Measurements from ENCODE around the gene DOLPP1. TPM values are rescaled to one million over a fixed set of nuclear protein-coding genes. Genes with fewer than 3 reads are reported as not detected.
"Not testable (repeated sequence)": the region's sequence is repeated elsewhere in the genome, so short reads cannot be mapped to it uniquely, and the experiment has no call there.

DOLPP1 gene
- total and polyA plus RNA-seq, 10 donors: 4.8 to 10.1 (median 8.4) TPM

- H3K27ac ChIP-seq: no peak overlapping the region
- H3K27me3 ChIP-seq (replicated peaks in 1 of 7): no peaks in the 10 kb centered on the region
- 90 to 95% (median 93%) methylated on average over 8 of the region's 8 CpGs for WGBS, 5 donors
- peaks cover 12 to 37% (median 31%) of the 10 kb centered on the region in 6 donors for H3K4me1 ChIP-seq
- H3K4me3 ChIP-seq: no peak overlapping the region
- no peaks in the 10 kb centered on the region for H3K36me3 ChIP-seq
- TF ChIP-seq, protein P1, sequence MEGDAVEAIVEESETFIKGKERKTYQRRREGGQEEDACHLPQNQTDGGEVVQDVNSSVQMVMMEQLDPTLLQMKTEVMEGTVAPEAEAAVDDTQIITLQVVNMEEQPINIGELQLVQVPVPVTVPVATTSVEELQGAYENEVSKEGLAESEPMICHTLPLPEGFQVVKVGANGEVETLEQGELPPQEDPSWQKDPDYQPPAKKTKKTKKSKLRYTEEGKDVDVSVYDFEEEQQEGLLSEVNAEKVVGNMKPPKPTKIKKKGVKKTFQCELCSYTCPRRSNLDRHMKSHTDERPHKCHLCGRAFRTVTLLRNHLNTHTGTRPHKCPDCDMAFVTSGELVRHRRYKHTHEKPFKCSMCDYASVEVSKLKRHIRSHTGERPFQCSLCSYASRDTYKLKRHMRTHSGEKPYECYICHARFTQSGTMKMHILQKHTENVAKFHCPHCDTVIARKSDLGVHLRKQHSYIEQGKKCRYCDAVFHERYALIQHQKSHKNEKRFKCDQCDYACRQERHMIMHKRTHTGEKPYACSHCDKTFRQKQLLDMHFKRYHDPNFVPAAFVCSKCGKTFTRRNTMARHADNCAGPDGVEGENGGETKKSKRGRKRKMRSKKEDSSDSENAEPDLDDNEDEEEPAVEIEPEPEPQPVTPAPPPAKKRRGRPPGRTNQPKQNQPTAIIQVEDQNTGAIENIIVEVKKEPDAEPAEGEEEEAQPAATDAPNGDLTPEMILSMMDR (IDR thresholded peaks at IDR 0.05 in 8 of 11, conservative IDR thresholded peaks at IDR 0.05 in 3 of 11): no peak
- no peaks in the 10 kb centered on the region for H3K9me3 ChIP-seq
- intact Hi-C loops (cut with DNase I; ENCODE audit: low total_unique reads): no loop called here
- no peak for DNase-seq
Measured at GRCh38 chr9:129033216-129033615, 47.7 kb upstream of the DOLPP1 start.

- H3K36me3 ChIP-seq: peaks cover 0 to 12% (median 2%) of the 10 kb centered on the region in 6 donors
- 62 to 71% (median 65%) methylated on average over 13 of the region's 13 CpGs for WGBS, 5 donors
- intact Hi-C loops (cut with DNase I; ENCODE audit: low total_unique reads); H3K9me3 ChIP-seq; H3K27me3 ChIP-seq (replicated peaks in 1 of 7): not testable (repeated sequence)
- DNase-seq: peak; percentile 82
- peak overlapping the region in 7 of 8 donors; percentile 77 to 98 (median 94) for H3K4me3 ChIP-seq
- H3K27ac ChIP-seq: peak overlapping the region; percentile 46 to 91 (median 76)
- peaks cover 18 to 47% (median 29%) of the 10 kb centered on the region in 6 donors for H3K4me1 ChIP-seq
Measured at GRCh38 chr9:129035838-129036237, 45.1 kb upstream of the DOLPP1 start.

DNA sequence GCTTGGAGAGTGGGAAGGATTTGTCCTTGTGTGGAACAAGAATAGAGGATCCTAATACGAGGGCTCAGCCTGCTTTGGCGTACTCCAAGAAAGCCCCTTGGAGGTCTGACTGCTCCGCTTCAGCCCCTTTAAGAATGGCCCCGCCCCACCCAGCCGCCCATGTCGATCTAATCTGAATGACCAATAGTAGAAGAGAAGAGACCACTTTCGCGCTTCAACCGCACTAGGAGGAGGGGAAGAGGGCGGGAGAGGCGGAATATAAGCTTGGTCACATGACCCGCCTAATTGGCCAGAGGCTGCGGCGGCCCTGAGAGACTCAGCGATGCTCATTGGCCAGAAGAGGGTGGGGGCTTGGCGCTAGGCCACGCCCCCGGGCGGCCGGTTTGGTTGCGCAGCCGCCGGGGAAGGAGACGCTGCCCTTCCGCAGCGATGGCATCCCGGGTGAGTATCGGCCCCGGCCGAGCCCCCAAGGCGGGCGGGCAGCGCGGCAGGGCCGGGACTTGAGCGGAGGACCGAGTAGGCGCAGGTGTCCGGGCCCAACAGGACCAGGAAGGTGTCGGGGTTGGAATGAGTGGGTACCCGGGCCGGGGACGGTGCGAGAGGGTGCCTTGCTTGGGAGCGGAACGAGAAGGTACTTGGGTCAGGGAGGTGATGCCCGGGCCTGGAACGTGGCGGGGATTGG, 44.5 kb upstream of the DOLPP1 start, which contains the start of gene MIGA2:
TSS of gene MIGA2 (plus strand) at position 386 of the 682 bp plus-strand sequence. CDS start 3,969 bp downstream, outside the sequence.
- WGBS, 5 donors: 0 to 1% (median 0%) methylated on average over 43 to 49 of the region's 49 CpGs
- DNase-seq: peak; percentile 98
- no peaks in the 10 kb centered on the region for H3K9me3 ChIP-seq
- peaks cover 18 to 47% (median 29%) of the 10 kb centered on the region in 6 donors for H3K4me1 ChIP-seq
- H3K4me3 ChIP-seq: peak within 1 kb of the TSS; percentile 77 to 98 (median 94)
- peak within 1 kb of the TSS; percentile 53 to 91 (median 76) for H3K27ac ChIP-seq
- TF ChIP-seq POLR2A (IDR thresholded peaks at IDR 0.05): peak; percentile 37 to 86 (median 80)
- TF ChIP-seq POLR2AphosphoS5 (IDR thresholded peaks at IDR 0.05): peak; percentile 96 to 98 (median 97)
- TF ChIP-seq, protein P1 (IDR thresholded peaks at IDR 0.05 in 8 of 11, conservative IDR thresholded peaks at IDR 0.05 in 3 of 11): peak in 2 of 11 experiments; percentile 30 to 38
- peaks cover 0 to 17% (median 6%) of the 10 kb centered on the region in 6 donors for H3K36me3 ChIP-seq
- intact Hi-C loops (cut with DNase I; ENCODE audit: low total_unique reads): no loop called here
- H3K27me3 ChIP-seq (replicated peaks in 1 of 7): no peaks in the 10 kb centered on the region

DNA sequence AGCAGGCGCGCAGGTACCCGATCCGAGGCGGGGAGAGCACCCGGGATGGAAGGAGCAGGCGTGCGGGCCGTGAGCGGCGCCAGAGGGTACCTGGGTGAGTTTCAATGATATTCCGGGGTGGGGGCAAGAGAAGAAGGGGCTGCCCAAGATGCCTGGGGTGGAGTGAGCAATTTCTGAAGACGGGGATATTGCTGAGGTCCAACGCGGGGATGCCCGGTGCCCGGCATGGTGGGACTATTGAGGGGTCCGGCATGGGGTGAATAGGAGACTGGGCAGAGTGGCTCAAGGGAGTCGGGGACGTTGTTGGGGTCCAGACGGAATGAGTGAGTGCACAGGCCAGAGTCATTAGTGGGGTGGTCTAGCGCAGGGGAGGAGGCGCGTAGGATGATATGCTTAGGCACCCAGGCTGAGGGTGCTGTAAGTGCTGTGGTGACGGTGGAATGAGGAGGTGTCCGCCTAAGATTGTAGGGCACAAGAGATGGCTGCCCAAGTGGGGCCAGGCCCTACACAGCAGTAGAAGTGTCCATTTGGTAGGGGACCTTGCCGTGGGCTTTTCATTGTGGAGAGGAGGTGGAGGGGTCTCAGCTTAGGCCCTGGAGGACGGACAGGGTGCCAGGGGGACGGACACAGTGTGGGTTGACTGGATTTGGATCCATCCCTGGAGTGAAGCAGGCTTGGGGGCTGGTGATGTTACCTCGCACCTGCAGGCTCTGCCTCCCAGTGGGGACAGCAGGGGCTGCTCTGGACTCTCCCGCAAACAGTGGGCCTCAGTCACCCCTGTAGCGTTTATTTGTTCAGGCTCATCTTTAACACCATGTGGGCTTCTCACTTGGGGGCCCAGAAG, 43.8 kb upstream of the DOLPP1 start:
- WGBS, 5 donors: 10 to 22% (median 18%) methylated on average over 29 to 32 of the region's 32 CpGs
- Histone ChIP-seq H3K4me3 (peak overlapping the region; percentile 77 to 98 (median 94)), H3K4me1 (peaks cover 18 to 47% (median 29%) of the 10 kb centered on the region in 6 donors), H3K27ac (peak overlapping the region; percentile 44 to 91 (median 76)), H3K27me3 (replicated peaks in 1 of 7) (no peaks in the 10 kb centered on the region), H3K9me3 (no peaks in the 10 kb centered on the region), H3K36me3 (peaks cover under 1 to 25% (median 13%) of the 10 kb centered on the region in 6 donors)
- intact Hi-C loops (cut with DNase I; ENCODE audit: low total_unique reads): no loop called here
- no peak for DNase-seq
- TF ChIP-seq POLR2A (IDR thresholded peaks at IDR 0.05): no peak
- TF ChIP-seq, protein P1 (IDR thresholded peaks at IDR 0.05 in 8 of 11, conservative IDR thresholded peaks at IDR 0.05 in 3 of 11): no peak
- no peak for TF ChIP-seq POLR2AphosphoS5 (IDR thresholded peaks at IDR 0.05)
